GM18868 (cell line): Measurements from ENCODE around the gene DENND5B.
A peak's percentile ranks its signal among the peaks of the same experiment; 100 is the strongest.
"Not testable (repeated sequence)": the region's sequence is repeated elsewhere in the genome, so short reads cannot be mapped to it uniquely, and the experiment has no call there.

Experiments
- ATAC-seq: cut with Tn5 transposase; IDR thresholded peaks from one replicate; pipeline ENCODE4 v1.9.1; 2021; ENCODE audit warnings: mild to moderate bottlenecking, moderate library complexity; ENCODE audit not compliant: unreplicated experiment

DENND5B gene

GRCh38 chr12:31560516-31560915 is 30.4 kb downstream of the DENND5B start:
- ATAC-seq = no peak

GRCh38 chr12:31558521-31558920 is 32.4 kb downstream of the DENND5B start:
- no peak for ATAC-seq

GRCh38 chr12:31557707-31558106 is 33.2 kb downstream of the DENND5B start:
- ATAC-seq = no peak

GRCh38 chr12:31555466-31555865 is 35.5 kb downstream of the DENND5B start:
- not testable (repeated sequence) for ATAC-seq

- not testable (repeated sequence) for ATAC-seq
These were observed 40.3 kb downstream of the DENND5B start for GRCh38 chr12:31550590-31550989.

GRCh38 chr12:31536672-31537071 is 54.3 kb downstream of the DENND5B start:
- ATAC-seq = no peak

GRCh38 chr12:31533470-31533869 is 57.5 kb downstream of the DENND5B start:
- no peak for ATAC-seq

GRCh38 chr12:31531893-31532292 is 59.0 kb downstream of the DENND5B start:
- no peak for ATAC-seq

GRCh38 chr12:31528095-31528494 is 62.8 kb downstream of the DENND5B start:
- no peak for ATAC-seq

GRCh38 chr12:31527083-31527482 is 63.9 kb downstream of the DENND5B start:
- no peak for ATAC-seq

GRCh38 chr12:31526158-31526546 is 64.8 kb downstream of the DENND5B start:
- ATAC-seq = no peak

GRCh38 chr12:31525496-31526157 is 65.3 kb downstream of the DENND5B start:
- no peak for ATAC-seq

GRCh38 chr12:31524791-31525495 is 66.0 kb downstream of the DENND5B start:
- ATAC-seq = peak; percentile 94

GRCh38 chr12:31523306-31523705 is 67.6 kb downstream of the DENND5B start:
- ATAC-seq = no peak

- ATAC-seq = no peak
These were observed 68.3 kb downstream of the DENND5B start for GRCh38 chr12:31522607-31523006.

- ATAC-seq = no peak
These were observed 69.0 kb downstream of the DENND5B start for GRCh38 chr12:31521964-31522363.

- ATAC-seq = no peak
These were observed 71.4 kb downstream of the DENND5B start for GRCh38 chr12:31519511-31519910.

- ATAC-seq = no peak
These were observed 72.2 kb downstream of the DENND5B start for GRCh38 chr12:31518680-31519227.

- no peak for ATAC-seq
These were observed 72.9 kb downstream of the DENND5B start for GRCh38 chr12:31517994-31518393.

- no peak for ATAC-seq
These were observed 74.2 kb downstream of the DENND5B start for GRCh38 chr12:31516702-31517101.

GRCh38 chr12:31514912-31515311 is 76.0 kb downstream of the DENND5B start:
- ATAC-seq = no peak

GRCh38 chr12:31510034-31510433 is 80.9 kb downstream of the DENND5B start:
- ATAC-seq = no peak
